ENCODE data around the gene CHRNA7. TPM values are rescaled to one million over a fixed set of nuclear protein-coding genes. Genes with fewer than 3 reads are reported as not detected.

The CHRNA7 gene
- total RNA-seq = 0.52 and 1.5 TPM in 2 replicates

GRCh38 chr15:32029862-32030781 lies at the start of gene CHRNA7:
CHRNA7 (plus strand) TSS chr15:32030515; CDS start chr15:32030595, 80 bp downstream.
- DNase-seq (ENCODE audit: low read depth) = no peak

GRCh38 chr15:31985607-31986006 lies 44.7 kb upstream of the CHRNA7 start:
- DNase-seq (ENCODE audit: low read depth) = no peak

- DNase-seq (ENCODE audit: low read depth) = no peak
Measured at GRCh38 chr15:31993062-31993461, 37.3 kb upstream of the CHRNA7 start.

- no peak for DNase-seq (ENCODE audit: low read depth)
Measured at GRCh38 chr15:31997711-31998110, 32.6 kb upstream of the CHRNA7 start.

GRCh38 chr15:32003558-32003957 lies 26.8 kb upstream of the CHRNA7 start:
- no peak for DNase-seq (ENCODE audit: low read depth)

- no peak for DNase-seq (ENCODE audit: low read depth)
Measured at GRCh38 chr15:32004249-32004648, 26.1 kb upstream of the CHRNA7 start.

GRCh38 chr15:32007355-32007960 lies 22.9 kb upstream of the CHRNA7 start:
- no peak for DNase-seq (ENCODE audit: low read depth)

GRCh38 chr15:32014953-32015352 lies 15.4 kb upstream of the CHRNA7 start:
- DNase-seq (ENCODE audit: low read depth) = no peak

- DNase-seq (ENCODE audit: low read depth) = no peak
Measured at GRCh38 chr15:32020156-32020555, 10.2 kb upstream of the CHRNA7 start.

GRCh38 chr15:32028921-32029320 lies 1.4 kb upstream of the CHRNA7 start:
- no peak for DNase-seq (ENCODE audit: low read depth)

- DNase-seq (ENCODE audit: low read depth) = no peak
Measured at GRCh38 chr15:32029409-32029861, 880 bp upstream of the CHRNA7 start.

GRCh38 chr15:32030795-32031194 lies 480 bp downstream of the CHRNA7 start:
- DNase-seq (ENCODE audit: low read depth) = no peak

- DNase-seq (ENCODE audit: low read depth) = no peak
Measured at GRCh38 chr15:32033186-32033890, 3.0 kb downstream of the CHRNA7 start.

GRCh38 chr15:32034106-32034505 lies 3.8 kb downstream of the CHRNA7 start:
- DNase-seq (ENCODE audit: low read depth) = no peak

GRCh38 chr15:32035285-32035684 lies 5.0 kb downstream of the CHRNA7 start:
- no peak for DNase-seq (ENCODE audit: low read depth)

GRCh38 chr15:32036971-32037370 lies 6.7 kb downstream of the CHRNA7 start:
- no peak for DNase-seq (ENCODE audit: low read depth)

GRCh38 chr15:32041294-32041693 lies 11.0 kb downstream of the CHRNA7 start:
- no peak for DNase-seq (ENCODE audit: low read depth)

- DNase-seq (ENCODE audit: low read depth) = peak; percentile 60
Measured at GRCh38 chr15:32042269-32042972, 12.1 kb downstream of the CHRNA7 start.

- DNase-seq (ENCODE audit: low read depth) = no peak
Measured at GRCh38 chr15:32053719-32054118, 23.4 kb downstream of the CHRNA7 start.

GRCh38 chr15:32057876-32058425 lies 27.6 kb downstream of the CHRNA7 start:
- DNase-seq (ENCODE audit: low read depth) = no peak

- DNase-seq (ENCODE audit: low read depth) = no peak
Measured at GRCh38 chr15:32060706-32061105, 30.4 kb downstream of the CHRNA7 start.
